ENCODE data around the gene UBE2N.
"Not testable (repeated sequence)": the region's sequence is repeated elsewhere in the genome, so short reads cannot be mapped to it uniquely, and the experiment has no call there.

The UBE2N gene

GRCh38 chr12:93379326-93379980, 62.3 kb downstream of the UBE2N start:
- FAIRE-seq, result no peak

- no peak for FAIRE-seq
These were observed 62.8 kb downstream of the UBE2N start for GRCh38 chr12:93378998-93379325.

- FAIRE-seq, result not testable (repeated sequence)
These were observed 63.4 kb downstream of the UBE2N start for GRCh38 chr12:93378196-93378997.

- FAIRE-seq, result no peak
These were observed 64.2 kb downstream of the UBE2N start, which contains the start of gene NUDT4 for GRCh38 chr12:93377252-93378195. NUDT4 (plus strand) TSS chr12:93377925; CDS start chr12:93378323, 398 bp downstream.

GRCh38 chr12:93376436-93377251, 65.1 kb downstream of the UBE2N start:
- FAIRE-seq, result no peak

GRCh38 chr12:93375906-93376305, 65.8 kb downstream of the UBE2N start:
- FAIRE-seq, result no peak

GRCh38 chr12:93373961-93374656, 67.6 kb downstream of the UBE2N start:
- no peak for FAIRE-seq

- FAIRE-seq, result no peak
These were observed 70.8 kb downstream of the UBE2N start for GRCh38 chr12:93370947-93371346.

- FAIRE-seq, result no peak
These were observed 72.2 kb downstream of the UBE2N start for GRCh38 chr12:93369505-93369904.

- FAIRE-seq, result no peak
These were observed 73.0 kb downstream of the UBE2N start for GRCh38 chr12:93368766-93369165.

- FAIRE-seq, result no peak
These were observed 75.3 kb downstream of the UBE2N start for GRCh38 chr12:93366422-93366821.

- FAIRE-seq, result no peak
These were observed 75.9 kb downstream of the UBE2N start for GRCh38 chr12:93365616-93366405.

- no peak for FAIRE-seq
These were observed 77.9 kb downstream of the UBE2N start for GRCh38 chr12:93363841-93364297.

- FAIRE-seq, result no peak
These were observed 80.4 kb downstream of the UBE2N start for GRCh38 chr12:93361151-93361919.

- no peak for FAIRE-seq
These were observed 81.1 kb downstream of the UBE2N start for GRCh38 chr12:93360688-93361087.

GRCh38 chr12:93358821-93359220, 82.9 kb downstream of the UBE2N start:
- FAIRE-seq, result no peak

- FAIRE-seq, result no peak
These were observed 83.7 kb downstream of the UBE2N start for GRCh38 chr12:93358058-93358457.

- no peak for FAIRE-seq
These were observed 85.5 kb downstream of the UBE2N start for GRCh38 chr12:93356214-93356613.
